Measurements from ENCODE around the gene TRAK1.

DNA sequence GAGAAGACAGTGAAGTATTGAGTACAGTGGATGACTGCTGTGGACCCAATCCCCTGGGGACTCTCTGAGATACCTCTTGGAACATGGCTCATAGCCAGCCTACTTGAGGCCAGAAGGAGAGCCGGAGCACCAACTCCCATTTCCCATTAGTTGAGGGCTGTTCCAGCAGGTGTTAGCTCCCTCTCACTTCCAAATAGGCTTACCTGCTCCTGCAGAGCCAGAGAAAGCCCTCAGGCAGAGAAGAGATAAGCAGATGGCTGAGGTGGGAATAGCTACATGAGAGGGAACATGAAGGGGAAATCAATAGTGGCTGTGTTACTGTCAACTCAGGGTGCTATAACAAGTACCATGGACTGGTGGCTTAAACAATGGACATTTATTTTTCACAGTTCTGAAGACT, 179.4 kb downstream of the TRAK1 start:
- no peak for TF ChIP-seq CTCF (conservative IDR thresholded peaks at IDR 0.05; ENCODE audit: low read length)
- TF ChIP-seq EZH2phosphoT487 (IDR thresholded peaks at IDR 0.05; ENCODE audit: borderline replicate concordance, low read depth, low read length), result no peak

Measured in OCI-LY7 (cell line).